Thyroid gland (tissue), 4 donors: Measurements from ENCODE around the gene PRXL2B. TPM values are rescaled to one million over a fixed set of nuclear protein-coding genes. Genes with fewer than 3 reads are reported as not detected.
A peak's percentile ranks its signal among the peaks of the same experiment; 100 is the strongest.

Experiments
- DNase-seq, 2 donors: peaks; one replicate each; pipeline ENCODE4 v3.0.0-alpha.2; 2019
- H3K27ac ChIP-seq, 3 donors: fragments of 200-600 bp; sonication (generic); 1 replicate in 2 of 3; 2 replicates in 1 of 3; pipeline ENCODE4 v1.5.1; 2016 to 2019; ENCODE audit warnings: mild to moderate bottlenecking in 1 of 3, moderate library complexity in 1 of 3
- H3K27me3 ChIP-seq: fragments of 200-600 bp; sonication (generic); one replicate; pipeline ENCODE4 v1.5.1; 2019
- H3K36me3 ChIP-seq, 2 donors: fragments of 200-600 bp; sonication (generic); one replicate each; pipeline ENCODE4 v1.5.1; 2016 to 2019
- H3K4me1 ChIP-seq, 2 donors: fragments of 200-600 bp; sonication (generic); one replicate each; pipeline ENCODE4 v1.5.1; 2017 to 2019
- H3K4me3 ChIP-seq, 3 donors: fragments of 200-600 bp; sonication (generic); replicated peaks in 1 of 3; 1 replicate in 2 of 3; 2 replicates in 1 of 3; pipeline ENCODE4 v1.5.1; 2016; ENCODE audit warnings: mild to moderate bottlenecking in 1 of 3
- H3K9me3 ChIP-seq: fragments of 200-600 bp; sonication (generic); one replicate; pipeline ENCODE4 v1.5.1; 2017
- POLR2A ChIP-seq, 2 donors: fragments of 450-650 bp; IDR thresholded peaks; one replicate each; pipeline ENCODE4 v1.6.1; 2017; ENCODE audit warnings: antibody characterized with exemption in 2 of 2, mild to moderate bottlenecking in 2 of 2, moderate library complexity in 1 of 2
- WGBS, 2 donors: methylation state at CpG; one replicate each; pipeline ENCODE4 v1.1.5; 2017; 5-methylcytosine and 5-hydroxymethylcytosine counted together
- intact Hi-C: fragments of 100-400 bp; cut with DNase I; formaldehyde crosslinking; loops from one replicate; pipeline ENCODE4 v1.15.1; 2023
- total RNA-seq, 4 donors: library from RNA; depleted of rRNA; stranded (reverse); fragments of >200 nt; gene quantifications; one replicate each; pipeline ENCODE4 v1.2.3, GENCODE V29; 2016
- TF ChIP-seq, protein P1 (sequence below), 6 experiments: fragments of 200-600 bp in 3 of 6; fragments of 450-650 bp in 3 of 6; sonication (generic) in 3 of 6; IDR thresholded peaks; one replicate each; pipeline ENCODE4 v1.5.1; 2016 to 2019; ENCODE audit warnings: antibody characterized with exemption in 6 of 6, mild to moderate bottlenecking in 2 of 6, inconsistent platforms in 1 of 6, moderate library complexity in 1 of 6

Gene PRXL2B, protein sequence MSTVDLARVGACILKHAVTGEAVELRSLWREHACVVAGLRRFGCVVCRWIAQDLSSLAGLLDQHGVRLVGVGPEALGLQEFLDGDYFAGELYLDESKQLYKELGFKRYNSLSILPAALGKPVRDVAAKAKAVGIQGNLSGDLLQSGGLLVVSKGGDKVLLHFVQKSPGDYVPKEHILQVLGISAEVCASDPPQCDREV
- 10 to 100 TPM; 14.6 to 24.7 (median 18.0) TPM for total RNA-seq

GRCh38 chr1:2586154-2587070 is at the start of gene PRXL2B:
Gene PRXL2B (plus strand): TSS chr1:2586777. CDS start chr1:2586886, 109 bp downstream.
- DNase-seq = peak; percentile 100
- TF ChIP-seq, protein P1, sequence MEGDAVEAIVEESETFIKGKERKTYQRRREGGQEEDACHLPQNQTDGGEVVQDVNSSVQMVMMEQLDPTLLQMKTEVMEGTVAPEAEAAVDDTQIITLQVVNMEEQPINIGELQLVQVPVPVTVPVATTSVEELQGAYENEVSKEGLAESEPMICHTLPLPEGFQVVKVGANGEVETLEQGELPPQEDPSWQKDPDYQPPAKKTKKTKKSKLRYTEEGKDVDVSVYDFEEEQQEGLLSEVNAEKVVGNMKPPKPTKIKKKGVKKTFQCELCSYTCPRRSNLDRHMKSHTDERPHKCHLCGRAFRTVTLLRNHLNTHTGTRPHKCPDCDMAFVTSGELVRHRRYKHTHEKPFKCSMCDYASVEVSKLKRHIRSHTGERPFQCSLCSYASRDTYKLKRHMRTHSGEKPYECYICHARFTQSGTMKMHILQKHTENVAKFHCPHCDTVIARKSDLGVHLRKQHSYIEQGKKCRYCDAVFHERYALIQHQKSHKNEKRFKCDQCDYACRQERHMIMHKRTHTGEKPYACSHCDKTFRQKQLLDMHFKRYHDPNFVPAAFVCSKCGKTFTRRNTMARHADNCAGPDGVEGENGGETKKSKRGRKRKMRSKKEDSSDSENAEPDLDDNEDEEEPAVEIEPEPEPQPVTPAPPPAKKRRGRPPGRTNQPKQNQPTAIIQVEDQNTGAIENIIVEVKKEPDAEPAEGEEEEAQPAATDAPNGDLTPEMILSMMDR (IDR thresholded peaks at IDR 0.05) = no peak
- TF ChIP-seq POLR2A (IDR thresholded peaks at IDR 0.05) = peak; percentile 64 to 96
- no peaks in the 10 kb centered on the region for H3K27me3 ChIP-seq
- H3K9me3 ChIP-seq = no peaks in the 10 kb centered on the region
- peaks cover 25 to 35% of the 10 kb centered on the region in 2 donors for H3K4me1 ChIP-seq
- H3K4me3 ChIP-seq = peak within 1 kb of the TSS; percentile 40 to 84 (median 77)
- WGBS, 2 donors = 0 to 1% methylated on average over 15 to 16 of the region's 107 CpGs
- intact Hi-C loops = loop anchor here (5.0 kb wide), 1 partner anchor 39 kb away; no protein-coding TSS in a partner anchor
- no peaks in the 10 kb centered on the region for H3K36me3 ChIP-seq
- H3K27ac ChIP-seq = peak within 1 kb of the TSS; percentile 92 to 98 (median 98)

DNA sequence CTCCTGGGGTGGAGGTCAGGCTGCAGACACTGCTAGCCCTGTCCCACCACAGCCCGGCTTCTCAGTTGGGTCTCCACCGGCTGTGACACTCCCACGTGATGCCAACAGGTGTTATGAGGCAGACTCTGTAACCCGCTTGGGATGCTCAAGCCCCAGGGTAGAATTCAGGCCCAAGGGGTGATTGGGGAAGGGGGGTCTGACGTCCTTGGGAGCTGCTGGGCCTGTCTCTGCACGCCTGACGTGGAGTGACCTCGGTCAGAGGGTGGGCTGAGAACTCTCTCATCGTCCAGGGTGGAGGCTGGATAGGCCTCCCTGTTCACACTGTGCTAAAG is 48.8 kb upstream of the PRXL2B start:
- DNase-seq = no peak
- peaks cover 4% of the 10 kb centered on the region for H3K27me3 ChIP-seq
- intact Hi-C loops = no loop called here
- H3K9me3 ChIP-seq = no peaks in the 10 kb centered on the region
- TF ChIP-seq, protein P1 (IDR thresholded peaks at IDR 0.05) = no peak
- no peak for TF ChIP-seq POLR2A (IDR thresholded peaks at IDR 0.05)
- 75% methylated on average over 6 of the region's 9 CpGs; no CpG with 5 or more reads in 1 of the 2 donors for WGBS, 2 donors
- no peaks in the 10 kb centered on the region for H3K36me3 ChIP-seq
- no peak overlapping the region for H3K27ac ChIP-seq
- H3K4me1 ChIP-seq = peaks cover 0 to 6% of the 10 kb centered on the region in 2 donors
- no peak overlapping the region for H3K4me3 ChIP-seq

DNA sequence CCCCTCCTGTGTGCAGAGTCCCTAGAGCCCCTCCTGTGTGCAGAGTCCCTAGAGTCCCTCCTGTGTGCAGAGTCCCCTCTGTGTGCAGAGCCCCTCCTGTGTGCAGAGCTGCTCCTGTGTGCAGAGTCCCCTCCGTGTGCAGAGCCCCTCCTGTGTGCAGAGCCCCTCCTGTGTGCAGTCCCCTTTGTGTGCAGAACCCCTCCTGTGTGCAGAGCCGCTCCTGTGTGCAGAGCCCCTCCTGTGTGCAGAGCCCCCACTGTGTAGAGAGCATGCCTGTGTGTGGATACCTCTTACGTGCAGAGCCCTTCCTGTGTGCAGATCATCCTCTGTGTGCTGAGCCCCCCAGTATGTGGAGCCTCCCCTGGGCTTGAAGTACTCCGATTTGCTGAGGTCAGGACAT is 48.2 kb upstream of the PRXL2B start:
- DNase-seq = no peak
- H3K27me3 ChIP-seq = peaks cover 4% of the 10 kb centered on the region
- H3K27ac ChIP-seq = no peak overlapping the region
- no peak for TF ChIP-seq POLR2A (IDR thresholded peaks at IDR 0.05)
- TF ChIP-seq, protein P1 (IDR thresholded peaks at IDR 0.05) = no peak
- intact Hi-C loops = no loop called here
- 79 to 94% methylated on average over 4 of the region's 4 CpGs for WGBS, 2 donors
- no peaks in the 10 kb centered on the region for H3K36me3 ChIP-seq
- peaks cover 0 to 6% of the 10 kb centered on the region in 2 donors for H3K4me1 ChIP-seq
- H3K9me3 ChIP-seq = no peaks in the 10 kb centered on the region
- no peak overlapping the region for H3K4me3 ChIP-seq

GRCh38 chr1:2538872-2539271 is 47.7 kb upstream of the PRXL2B start:
- H3K4me3 ChIP-seq = no peak overlapping the region
- H3K27me3 ChIP-seq = peaks cover 4% of the 10 kb centered on the region
- H3K27ac ChIP-seq = no peak overlapping the region
- 96 to 97% methylated on average over 4 of the region's 8 CpGs for WGBS, 2 donors
- no peaks in the 10 kb centered on the region for H3K36me3 ChIP-seq
- intact Hi-C loops = no loop called here
- no peak for TF ChIP-seq POLR2A (IDR thresholded peaks at IDR 0.05)
- TF ChIP-seq, protein P1 (IDR thresholded peaks at IDR 0.05) = no peak
- DNase-seq = no peak
- no peaks in the 10 kb centered on the region for H3K9me3 ChIP-seq
- peaks cover 0 to 10% of the 10 kb centered on the region in 2 donors for H3K4me1 ChIP-seq
